K562 (cell line): ENCODE measurements around the gene FOXP3. TPM values are rescaled to one million over a fixed set of nuclear protein-coding genes. Genes with fewer than 3 reads are reported as not detected.

Source experiments
- AFF1 ChIP-seq, 2 experiments: fragments of 450-650 bp; IDR thresholded peaks; 2 replicates each; pipeline ENCODE4 v1.6.1; 2018; ENCODE audit warnings: mild to moderate bottlenecking in 2 of 2, low read depth in 1 of 2; ENCODE audit not compliant: partially characterized antibody in 2 of 2
- ARHGAP35 ChIP-seq: fragments of 450-650 bp; IDR thresholded peaks from 2 replicates; pipeline ENCODE4 v1.6.1; 2018; ENCODE audit not compliant: partially characterized antibody
- ATF7 ChIP-seq: fragments of 450-650 bp; IDR thresholded peaks from 2 replicates; pipeline ENCODE4 v1.7.1; 2014; ENCODE audit warnings: mild to moderate bottlenecking, moderate library complexity
- BHLHE40 ChIP-seq: IDR thresholded peaks from 2 replicates; pipeline ENCODE4 v1.6.1; 2011; ENCODE audit warnings: low read length, improper control_type of control experiment
- CREBBP ChIP-seq: IDR thresholded peaks from one replicate; pipeline ENCODE4 v1.6.1; 2012; ENCODE audit warnings: low read depth, mild to moderate bottlenecking, control low read depth, inconsistent platforms, low read length
- CREM ChIP-seq: IDR thresholded peaks from 2 replicates; pipeline ENCODE4 v1.6.1; 2014; ENCODE audit warnings: antibody characterized with exemption, low read depth
- E2F5 ChIP-seq: sonication (generic); formaldehyde crosslinking; IDR thresholded peaks from 2 replicates; pipeline ENCODE4 v1.8.0; 2022; ENCODE audit warnings: mild to moderate bottlenecking, missing genetic modification reagents
- FOXJ2 ChIP-seq: fragments of 200-800 bp; sonication (Bioruptor generic); IDR thresholded peaks from 2 replicates; pipeline ENCODE4 v1.6.1; 2016; ENCODE audit warnings: missing genetic modification characterization, missing compliant biosample characterization
- SMAD2 ChIP-seq: fragments of 150-350 bp; IDR thresholded peaks from 2 replicates; pipeline ENCODE4 v1.6.1; 2014; ENCODE audit warnings: low read depth, mild to moderate bottlenecking, low read length
- ZNF146 ChIP-seq: IDR thresholded peaks from one replicate; pipeline ENCODE4 v1.6.1; 2018; ENCODE audit warnings: missing compliant biosample characterization; ENCODE audit not compliant: unreplicated experiment
- polyA plus RNA-seq, 8 experiments: library from polyadenylated mRNA; depleted of rRNA in 4 of 8; stranded (reverse) in 5 of 8; unstranded in 3 of 8; fragments of >200 nt; fragmentation: Nextera tagmentation in 2 of 8; fragmentation: Illumina TruSeq in 1 of 8; extraction: Ambion mirVana in 2 of 8; extraction: Trizol in 1 of 8; gene quantifications; 2 replicates each; pipeline versions ENCODE4 v1.2.1 to v1.2.3, GENCODE V29; 2011 to 2014; ENCODE audit warnings: inconsistent platforms in 1 of 8, missing spikeins in 1 of 8
- total RNA-seq, 7 experiments: library from RNA; depleted of rRNA in 6 of 7; stranded (reverse); fragments of >200 nt in 6 of 7; fragmentation: Illumina TruSeq in 2 of 7; extraction: Trizol in 2 of 7; gene quantifications; 2 replicates each; pipeline versions ENCODE4 v1.2.1 to v1.2.3, GENCODE V29; 2011 to 2021; ENCODE audit warnings: low replicate concordance in 1 of 7

Gene FOXP3
- total and polyA plus RNA-seq, 9 of the 15 experiments (the other 6 are each of a cell fraction or from before 2014, with no cell fraction given), result 0.04 to 0.24 (median 0.07) TPM; not detected in 4

- no peak for TF ChIP-seq AFF1 (IDR thresholded peaks at IDR 0.05; ENCODE audit: low read depth in 1 of 2, partially characterized antibody in 2 of 2)
- TF ChIP-seq SMAD2, result no peak
- TF ChIP-seq CREM, result 0 out of 2 replicates have a peak, but pooled peaks have one; percentile 20
- no peak for TF ChIP-seq FOXJ2 (tag)
- TF ChIP-seq CREBBP, result no peak
- 0 out of 2 replicates have a peak, but pooled peaks have one; percentile 6 for TF ChIP-seq ATF7
- no peak for TF ChIP-seq ZNF146
- no peak for TF ChIP-seq ARHGAP35
- TF ChIP-seq BHLHE40, result 0 out of 2 replicates have a peak, but pooled peaks have one; percentile 30
- TF ChIP-seq E2F5 (CRISPR knock-in tag), result no peak
Measured at GRCh38 chrX:49308604-49309269, 44.2 kb upstream of the FOXP3 start (continued).
